Measurements from ENCODE around the gene ELOVL6.

Gene ELOVL6

GRCh38 chr4:110128472-110128919 lies 69.9 kb downstream of the ELOVL6 start:
- no peak for TF ChIP-seq MAX (IDR thresholded peaks at IDR 0.05; ENCODE audit: low read depth, low read length)
- TF ChIP-seq MYC (IDR thresholded peaks at IDR 0.05; ENCODE audit: low read depth, low read length) = no peak
- no peak for TF ChIP-seq POLR2A (IDR thresholded peaks at IDR 0.05; ENCODE audit: extremely low read depth, insufficient read length)
- no peak for TF ChIP-seq CTCF (IDR thresholded peaks at IDR 0.05; ENCODE audit: low read depth, low read length)
- no peak for DNase-seq (ENCODE audit: low read depth)
- no peak overlapping the region for H3K4me3 ChIP-seq (ENCODE audit: low read depth, low read length)

- TF ChIP-seq POLR2A (IDR thresholded peaks at IDR 0.05; ENCODE audit: extremely low read depth, insufficient read length) = no peak
- no peak for TF ChIP-seq MYC (IDR thresholded peaks at IDR 0.05; ENCODE audit: low read depth, low read length)
- no peak for TF ChIP-seq CTCF (IDR thresholded peaks at IDR 0.05; ENCODE audit: low read depth, low read length)
- TF ChIP-seq MAX (IDR thresholded peaks at IDR 0.05; ENCODE audit: low read depth, low read length) = no peak
- no peak overlapping the region for H3K4me3 ChIP-seq (ENCODE audit: low read depth, low read length)
- DNase-seq (ENCODE audit: low read depth) = no peak
Observed at GRCh38 chr4:110128029-110128428, 70.4 kb downstream of the ELOVL6 start.

- TF ChIP-seq CTCF (IDR thresholded peaks at IDR 0.05; ENCODE audit: low read depth, low read length) (no peak), POLR2A (IDR thresholded peaks at IDR 0.05; ENCODE audit: extremely low read depth, insufficient read length) (no peak), MYC (IDR thresholded peaks at IDR 0.05; ENCODE audit: low read depth, low read length) (no peak), MAX (IDR thresholded peaks at IDR 0.05; ENCODE audit: low read depth, low read length) (no peak)
- no peak for DNase-seq (ENCODE audit: low read depth)
- H3K4me3 ChIP-seq (ENCODE audit: low read depth, low read length) = no peak overlapping the region
Observed at GRCh38 chr4:110124711-110125110, 73.7 kb downstream of the ELOVL6 start.

- H3K4me3 ChIP-seq (ENCODE audit: low read depth, low read length) = no peak overlapping the region
- no peak for DNase-seq (ENCODE audit: low read depth)
- TF ChIP-seq CTCF (IDR thresholded peaks at IDR 0.05; ENCODE audit: low read depth, low read length) = no peak
- no peak for TF ChIP-seq POLR2A (IDR thresholded peaks at IDR 0.05; ENCODE audit: extremely low read depth, insufficient read length)
- no peak for TF ChIP-seq MAX (IDR thresholded peaks at IDR 0.05; ENCODE audit: low read depth, low read length)
- TF ChIP-seq MYC (IDR thresholded peaks at IDR 0.05; ENCODE audit: low read depth, low read length) = no peak
Observed at GRCh38 chr4:110122201-110122600, 76.2 kb downstream of the ELOVL6 start.

GRCh38 chr4:110120506-110120905 lies 77.9 kb downstream of the ELOVL6 start:
- H3K4me3 ChIP-seq (ENCODE audit: low read depth, low read length) = no peak overlapping the region
- TF ChIP-seq MYC (IDR thresholded peaks at IDR 0.05; ENCODE audit: low read depth, low read length) (no peak), MAX (IDR thresholded peaks at IDR 0.05; ENCODE audit: low read depth, low read length) (no peak), CTCF (IDR thresholded peaks at IDR 0.05; ENCODE audit: low read depth, low read length) (no peak), POLR2A (IDR thresholded peaks at IDR 0.05; ENCODE audit: extremely low read depth, insufficient read length) (no peak)
- no peak for DNase-seq (ENCODE audit: low read depth)

- TF ChIP-seq MYC (IDR thresholded peaks at IDR 0.05; ENCODE audit: low read depth, low read length) = no peak
- no peak for TF ChIP-seq MAX (IDR thresholded peaks at IDR 0.05; ENCODE audit: low read depth, low read length)
- TF ChIP-seq CTCF (IDR thresholded peaks at IDR 0.05; ENCODE audit: low read depth, low read length) = no peak
- TF ChIP-seq POLR2A (IDR thresholded peaks at IDR 0.05; ENCODE audit: extremely low read depth, insufficient read length) = no peak
- DNase-seq (ENCODE audit: low read depth) = no peak
- H3K4me3 ChIP-seq (ENCODE audit: low read depth, low read length) = no peak overlapping the region
Observed at GRCh38 chr4:110119880-110120279, 78.5 kb downstream of the ELOVL6 start.

Data from NB4 (cell line).